Left renal pelvis (tissue), 4 donors: ENCODE measurements around the gene KCNMA1. TPM values are rescaled to one million over a fixed set of nuclear protein-coding genes. Genes with fewer than 3 reads are reported as not detected.
"Not testable (repeated sequence)": the region's sequence is repeated elsewhere in the genome, so short reads cannot be mapped to it uniquely, and the experiment has no call there.

Source experiments
- DNase-seq, 4 donors: peaks; one replicate each; pipeline ENCODE4 v3.0.0-alpha.2; 2013; ENCODE audit warnings: low read depth in 4 of 4, low spot score in 3 of 4
- polyA plus RNA-seq, 4 donors: library from polyadenylated mRNA; unstranded; fragments of 120-200 nt; gene quantifications; one replicate each; pipeline ENCODE4 v1.2.1, GENCODE V29; 2013; ENCODE audit not compliant: insufficient read length in 4 of 4

KCNMA1 gene
- 1 to 10 TPM; 3.3 to 4.9 (median 4.4) TPM for polyA plus RNA-seq

GRCh38 chr10:77637532-77638320 is at the start of gene KCNMA1:
TSS of gene KCNMA1 (minus strand) at chr10:77637808.
- no peak for DNase-seq

- no peak for DNase-seq
Measured at GRCh38 chr10:77686650-77687417, 49.2 kb upstream of the KCNMA1 start.

GRCh38 chr10:77686096-77686495 is 48.5 kb upstream of the KCNMA1 start:
- no peak for DNase-seq

GRCh38 chr10:77685432-77685831 is 47.8 kb upstream of the KCNMA1 start:
- DNase-seq = no peak

- DNase-seq = not testable (repeated sequence)
Measured at GRCh38 chr10:77683088-77683432, 45.5 kb upstream of the KCNMA1 start.

GRCh38 chr10:77682393-77683087 is 44.9 kb upstream of the KCNMA1 start:
- no peak for DNase-seq

GRCh38 chr10:77681839-77682238 is 44.2 kb upstream of the KCNMA1 start:
- DNase-seq = no peak

- DNase-seq = no peak
Measured at GRCh38 chr10:77680811-77681210, 43.2 kb upstream of the KCNMA1 start.

- no peak for DNase-seq
Measured at GRCh38 chr10:77680065-77680464, 42.5 kb upstream of the KCNMA1 start.

GRCh38 chr10:77679217-77679616 is 41.6 kb upstream of the KCNMA1 start:
- DNase-seq = no peak

- no peak for DNase-seq
Measured at GRCh38 chr10:77678146-77678545, 40.5 kb upstream of the KCNMA1 start.

- DNase-seq = no peak
Measured at GRCh38 chr10:77675347-77675746, 37.7 kb upstream of the KCNMA1 start.

- no peak for DNase-seq
Measured at GRCh38 chr10:77673515-77674140, 36.0 kb upstream of the KCNMA1 start.

- no peak for DNase-seq
Measured at GRCh38 chr10:77673101-77673500, 35.5 kb upstream of the KCNMA1 start.

- DNase-seq = no peak
Measured at GRCh38 chr10:77671594-77672252, 34.1 kb upstream of the KCNMA1 start.

- no peak for DNase-seq
Measured at GRCh38 chr10:77670817-77671443, 33.3 kb upstream of the KCNMA1 start.

- no peak for DNase-seq
Measured at GRCh38 chr10:77669892-77670291, 32.3 kb upstream of the KCNMA1 start.

GRCh38 chr10:77667426-77668324 is 30.1 kb upstream of the KCNMA1 start:
- DNase-seq = no peak

GRCh38 chr10:77666821-77667220 is 29.2 kb upstream of the KCNMA1 start:
- DNase-seq = no peak
